IMR-90 (cell line): ENCODE data around the gene GPR6. TPM values are rescaled to one million over a fixed set of nuclear protein-coding genes. Genes with fewer than 3 reads are reported as not detected.

Experiments
- ATAC-seq: fragments of 200-7000 bp; cut with Tn5 transposase; 2 replicates; pipeline ENCODE4 v1.9.1; 2020; ENCODE audit warnings: low read depth, mild to moderate bottlenecking, moderate library complexity
- BruUV-seq: library from RNA; stranded (reverse); fragments of 400-500 nt; replicated peaks from 2 replicates; lab custom pipeline; 2021; lab: Mats Ljungman, UMichigan
- CTCF ChIA-PET: fragments of 300-600 bp; formaldehyde crosslinking; extraction: SDS; loops from one replicate; lab custom pipeline; 2021; ENCODE audit warnings: antibody characterized with exemption; lab: Yijun Ruan, JAX
- POLR2A ChIA-PET: fragments of 300-600 bp; sonication (Branson Sonifier 250); formaldehyde crosslinking; loops from one replicate; lab custom pipeline; 2022; ENCODE audit warnings: antibody characterized with exemption; ENCODE audit not compliant: unreplicated experiment; lab: Charles Lee
- DNase-seq: peaks from one replicate; pipeline ENCODE4 v3.0.0; 2013
- H2AFZ ChIP-seq: replicated peaks from 2 replicates; pipeline ENCODE3; 2013; ENCODE audit warnings: low read length, mild to moderate bottlenecking; ENCODE audit not compliant: poor library complexity
- H2AK5ac ChIP-seq: 2 replicates; pipeline ENCODE4 v1.6.1; 2013; ENCODE audit warnings: low read depth, low read length, inconsistent platforms
- H2AK9ac ChIP-seq: replicated peaks from 2 replicates; pipeline ENCODE3; 2013; ENCODE audit warnings: mild to moderate bottlenecking, low read depth, low read length, moderate library complexity; ENCODE audit not compliant: poor library complexity
- H2BK120ac ChIP-seq: 2 replicates; pipeline ENCODE4 v1.6.1; 2013; ENCODE audit warnings: low read depth, low read length, inconsistent platforms
- H2BK15ac ChIP-seq: 3 replicates; pipeline ENCODE4 v1.6.1; 2013; ENCODE audit warnings: low read depth, low read length, inconsistent platforms
- H2BK20ac ChIP-seq: 2 replicates; pipeline ENCODE4 v1.6.1; 2013; ENCODE audit warnings: low read depth, mild to moderate bottlenecking, inconsistent platforms, low read length, moderate library complexity
- H2BK5ac ChIP-seq: 2 replicates; pipeline ENCODE4 v1.6.1; 2013; ENCODE audit warnings: mild to moderate bottlenecking, low read depth, low read length, inconsistent platforms; ENCODE audit not compliant: poor library complexity, severe bottlenecking
- H3K14ac ChIP-seq: replicated peaks from 2 replicates; pipeline ENCODE4 v1.6.1; 2013; ENCODE audit warnings: low read depth, low read length, inconsistent platforms
- H3K18ac ChIP-seq: 2 replicates; pipeline ENCODE4 v1.6.1; 2013; ENCODE audit warnings: low read depth, low read length, control low read depth
- H3K23ac ChIP-seq: 2 replicates; pipeline ENCODE4 v1.6.1; 2013; ENCODE audit warnings: low read depth, low read length, inconsistent platforms
- H3K27ac ChIP-seq: 2 replicates; pipeline ENCODE4 v1.5.1; 2013; ENCODE audit warnings: mild to moderate bottlenecking, control low read depth, low read length; ENCODE audit not compliant: insufficient read depth
- H3K27me3 ChIP-seq: 2 replicates; pipeline ENCODE4 v1.6.1; 2013; ENCODE audit warnings: low read length; ENCODE audit not compliant: control insufficient read depth, insufficient read depth
- H3K36me3 ChIP-seq: 2 replicates; pipeline ENCODE4 v1.6.1; 2013; ENCODE audit warnings: low read length, mixed read lengths; ENCODE audit not compliant: control insufficient read depth, insufficient read depth
- H3K4ac ChIP-seq: 2 replicates; pipeline ENCODE4 v1.6.1; 2013; ENCODE audit warnings: low read depth, low read length, inconsistent platforms
- H3K4me1 ChIP-seq: 2 replicates; pipeline ENCODE4 v1.6.1; 2013; ENCODE audit warnings: low read length, mixed read lengths; ENCODE audit not compliant: control insufficient read depth, insufficient read depth
- H3K4me2 ChIP-seq: 2 replicates; pipeline ENCODE4 v1.6.1; 2013; ENCODE audit warnings: low read depth, mild to moderate bottlenecking, control low read depth, low read length, moderate library complexity
- H3K4me3 ChIP-seq: 2 replicates; pipeline ENCODE4 v1.5.1; 2013; ENCODE audit warnings: low read depth, mild to moderate bottlenecking, control low read depth, low read length, moderate library complexity; ENCODE audit not compliant: insufficient read depth
- H3K56ac ChIP-seq: 2 replicates; pipeline ENCODE4 v1.6.1; 2013; ENCODE audit warnings: low read length, inconsistent platforms; ENCODE audit not compliant: insufficient read depth; ENCODE audit errors: extremely low read depth
- H3K79me1 ChIP-seq, 2 experiments: 2 replicates each; pipeline ENCODE4 v1.6.1; 2013; ENCODE audit warnings: low read length in 2 of 2, inconsistent platforms in 1 of 2, low read depth in 1 of 2
- H3K9ac ChIP-seq: 2 replicates; pipeline ENCODE4 v1.6.1; 2013; ENCODE audit warnings: low read depth, low read length, control low read depth
- H3K9me1 ChIP-seq: 2 replicates; pipeline ENCODE4 v1.6.1; 2013; ENCODE audit warnings: low read length, inconsistent platforms; ENCODE audit not compliant: insufficient read depth
- H3K9me3 ChIP-seq: 2 replicates; pipeline ENCODE4 v1.6.1; 2013; ENCODE audit warnings: low read length; ENCODE audit not compliant: control insufficient read depth, insufficient read depth
- H4K20me1 ChIP-seq: 2 replicates; pipeline ENCODE4 v1.6.1; 2013; ENCODE audit warnings: low read length, inconsistent platforms; ENCODE audit not compliant: insufficient read depth
- H4K5ac ChIP-seq: 2 replicates; pipeline ENCODE4 v1.6.1; 2013; ENCODE audit warnings: mild to moderate bottlenecking, low read depth, low read length, control low read depth
- H4K8ac ChIP-seq, 2 experiments: 2 replicates each; pipeline ENCODE4 v1.6.1; 2013; ENCODE audit warnings: low read depth in 2 of 2, low read length in 2 of 2, control low read depth in 1 of 2, inconsistent platforms in 1 of 2
- H4K91ac ChIP-seq: 2 replicates; pipeline ENCODE4 v1.6.1; 2013; ENCODE audit warnings: low read depth, low read length, inconsistent platforms; ENCODE audit not compliant: insufficient read depth
- BHLHE40 ChIP-seq: fragments of 150-350 bp; IDR thresholded peaks from 2 replicates; pipeline ENCODE4 v1.6.1; 2016; ENCODE audit warnings: mild to moderate bottlenecking, low read depth, low read length
- CEBPB ChIP-seq: IDR thresholded peaks from 2 replicates; pipeline ENCODE4 v1.6.1; 2012; ENCODE audit warnings: low read depth, low read length, improper control_type of control experiment
- CHD1 ChIP-seq: IDR thresholded peaks from 2 replicates; pipeline ENCODE4 v1.6.1; 2012; ENCODE audit warnings: low read depth, low read length, improper control_type of control experiment
- CTCF ChIP-seq: conservative IDR thresholded peaks from 2 replicates; pipeline ENCODE4 v1.5.1; 2012; ENCODE audit warnings: mild to moderate bottlenecking, low read depth, low read length, improper control_type of control experiment
- ELK1 ChIP-seq: fragments of 150-350 bp; IDR thresholded peaks from 2 replicates; pipeline ENCODE4 v1.6.1; 2016; ENCODE audit warnings: low read depth, mild to moderate bottlenecking, low read length, moderate library complexity, borderline replicate concordance
- FOS ChIP-seq: fragments of 150-350 bp; IDR thresholded peaks from 2 replicates; pipeline ENCODE4 v1.6.1; 2016; ENCODE audit warnings: low read depth, low read length
- MAFK ChIP-seq: IDR thresholded peaks from 2 replicates; pipeline ENCODE4 v1.6.1; 2012; ENCODE audit warnings: low read depth, low read length, improper control_type of control experiment
- MAZ ChIP-seq: IDR thresholded peaks from 2 replicates; pipeline ENCODE4 v1.6.1; 2012; ENCODE audit warnings: low read depth, mild to moderate bottlenecking, low read length, improper control_type of control experiment, moderate library complexity, borderline replicate concordance
- MXI1 ChIP-seq: IDR thresholded peaks from 2 replicates; pipeline ENCODE4 v1.6.1; 2012; ENCODE audit warnings: low read depth, mild to moderate bottlenecking, low read length, moderate library complexity, borderline replicate concordance
- NFE2L2 ChIP-seq: fragments of 150-350 bp; IDR thresholded peaks from 2 replicates; pipeline ENCODE4 v1.6.1; 2016; ENCODE audit warnings: low read depth, mild to moderate bottlenecking, low read length
- POLR2A ChIP-seq: IDR thresholded peaks from 2 replicates; pipeline ENCODE4 v1.6.1; 2012; ENCODE audit warnings: mild to moderate bottlenecking, low read depth, low read length
- RAD21 ChIP-seq: IDR thresholded peaks from 2 replicates; pipeline ENCODE4 v1.6.1; 2012; ENCODE audit warnings: low read length, improper control_type of control experiment
- RCOR1 ChIP-seq: IDR thresholded peaks from 2 replicates; pipeline ENCODE4 v1.6.1; 2012; ENCODE audit warnings: mild to moderate bottlenecking, low read length, improper control_type of control experiment; ENCODE audit not compliant: insufficient replicate concordance
- RFX5 ChIP-seq: IDR thresholded peaks from 2 replicates; pipeline ENCODE4 v1.8.0; 2012; ENCODE audit warnings: low read depth, mild to moderate bottlenecking, low read length, moderate library complexity
- SMC3 ChIP-seq: fragments of 150-350 bp; IDR thresholded peaks from 2 replicates; pipeline ENCODE4 v1.6.1; 2016; ENCODE audit warnings: low read depth, mild to moderate bottlenecking, antibody characterized with exemption, low read length, moderate library complexity
- USF2 ChIP-seq: fragments of 150-350 bp; IDR thresholded peaks from 2 replicates; pipeline ENCODE4 v1.6.1; 2017; ENCODE audit warnings: mild to moderate bottlenecking, antibody characterized with exemption, low read length, low read depth
- WGBS, 2 experiments: methylation state at CpG; one replicate each; pipeline versions ENCODE4 v1.1.5 to v1.1.7; 2013; ENCODE audit warnings: missing lambda C conversion rate in 2 of 2; ENCODE audit not compliant: insufficient read length in 1 of 2; ENCODE audit errors: extremely low coverage in 2 of 2; 5-methylcytosine and 5-hydroxymethylcytosine counted together
- dilution Hi-C: fragments of 300-500 bp; cut with HindIII; formaldehyde crosslinking; loops from one replicate; pipeline ENCODE4 v1.14.3; 2018; ENCODE audit warnings: low sequenced_read_pairs; ENCODE audit not compliant: unreplicated experiment
- in situ Hi-C: fragments of 300-500 bp; cut with MboI; formaldehyde crosslinking; loops from 3 replicates; pipeline ENCODE4 v1.14.3; 2019; ENCODE audit warnings: low sequenced_read_pairs, inconsistent platforms, mixed read lengths
- intact Hi-C: fragments of 100-400 bp; cut with micrococcal nuclease; formaldehyde crosslinking; loops from 2 replicates; pipeline ENCODE4 v1.10.0; 2022
- polyA plus RNA-seq, 3 experiments: library from polyadenylated mRNA; depleted of rRNA; stranded (reverse); fragments of >200 nt; gene quantifications; 2 replicates each; pipeline ENCODE4 v1.2.3, GENCODE V29; 2012; ENCODE audit warnings: low replicate concordance in 1 of 3
- total RNA-seq: library from RNA; depleted of rRNA; stranded (reverse); fragments of >200 nt; gene quantifications from 2 replicates; pipeline ENCODE4 v1.2.3, GENCODE V29; 2012

The GPR6 gene
- total and polyA plus RNA-seq, 2 of the 4 experiments (the other 2 are of a cell fraction), result not detected

GRCh38 chr6:109987196-109987595 lies 9.1 kb downstream of the GPR6 start:
- Histone ChIP-seq H3K23ac (no peak overlapping the region), H3K4me2 (no peak overlapping the region), H2AK9ac (no peak overlapping the region), H3K9me1 (no peaks in the 10 kb centered on the region), H3K9me3 (no peaks in the 10 kb centered on the region), H3K27me3 (no peaks in the 10 kb centered on the region), H4K8ac (no peak overlapping the region), H3K4me1 (no peaks in the 10 kb centered on the region), H3K18ac (no peak overlapping the region), H3K79me1 (no peaks in the 10 kb centered on the region), H4K20me1 (no peaks in the 10 kb centered on the region), H2BK15ac (no peak overlapping the region), H3K27ac (no peak overlapping the region), H4K5ac (no peak overlapping the region), H2BK120ac (no peak overlapping the region), H3K4ac (no peak overlapping the region), H2BK5ac (no peak overlapping the region), H2AFZ (no peak overlapping the region), H2BK20ac (no peak overlapping the region), H4K91ac (no peak overlapping the region), H3K4me3 (no peak overlapping the region), H2AK5ac (no peak overlapping the region), H3K36me3 (no peaks in the 10 kb centered on the region), H3K56ac (no peak overlapping the region), H3K14ac (no peak overlapping the region), H3K9ac (no peak overlapping the region)
- CTCF ChIA-PET, result no interaction called here
- WGBS, 2 experiments, result no CpG with 5 or more reads among the region's 1 CpG
- TF ChIP-seq RAD21 (no peak), CEBPB (no peak), CHD1 (no peak), USF2 (no peak), NFE2L2 (no peak), FOS (no peak), MAZ (no peak), ELK1 (no peak), BHLHE40 (no peak), RFX5 (no peak), RCOR1 (no peak), CTCF (no peak), MXI1 (no peak), POLR2A (no peak), SMC3 (no peak), MAFK (no peak)
- dilution Hi-C loops (no loop called here), intact Hi-C loops (no loop called here), in situ Hi-C loops (no loop called here)
- DNase-seq (no peak), ATAC-seq (no peak)
- BruUV-seq, result no TSS peak
- POLR2A ChIA-PET, result no interaction called here
